PFSK-1 (cell line): ENCODE results near the gene SYNE4.

Source experiments
- FOXP2 ChIP-seq: optimal IDR thresholded peaks from 2 replicates; pipeline ENCODE3; 2011; ENCODE audit warnings: borderline replicate concordance, control low read depth, inconsistent platforms; ENCODE audit not compliant: insufficient read depth; ENCODE audit errors: extremely low read length, extremely low read depth
- POLR2AphosphoS5 ChIP-seq: IDR thresholded peaks from 2 replicates; pipeline ENCODE4 v1.6.1; 2012; ENCODE audit warnings: low read depth, mild to moderate bottlenecking, control low read depth, low read length, moderate library complexity
- SIN3A ChIP-seq: IDR thresholded peaks from 2 replicates; pipeline ENCODE4 v1.6.1; 2012; ENCODE audit warnings: mild to moderate bottlenecking, low read length, moderate library complexity, borderline replicate concordance; ENCODE audit not compliant: insufficient read depth
- TAF1 ChIP-seq: IDR thresholded peaks from 2 replicates; pipeline ENCODE4 v1.6.1; 2012; ENCODE audit warnings: low read length, control low read depth, borderline replicate concordance; ENCODE audit not compliant: insufficient read depth
- TF ChIP-seq, protein P1 (sequence below), 2 experiments: IDR thresholded peaks; 2 replicates each; pipeline versions ENCODE4 v1.6.1 to v1.8.0; 2011 to 2012; ENCODE audit warnings: low read depth in 2 of 2, low read length in 2 of 2, control low read depth in 1 of 2, inconsistent platforms in 1 of 2, mild to moderate bottlenecking in 1 of 2, moderate library complexity in 1 of 2; ENCODE audit not compliant: insufficient read depth in 1 of 2

SYNE4 gene

GRCh38 chr19:36009633-36010379 lies 1.2 kb upstream of the SYNE4 start:
- TF ChIP-seq, protein P1, sequence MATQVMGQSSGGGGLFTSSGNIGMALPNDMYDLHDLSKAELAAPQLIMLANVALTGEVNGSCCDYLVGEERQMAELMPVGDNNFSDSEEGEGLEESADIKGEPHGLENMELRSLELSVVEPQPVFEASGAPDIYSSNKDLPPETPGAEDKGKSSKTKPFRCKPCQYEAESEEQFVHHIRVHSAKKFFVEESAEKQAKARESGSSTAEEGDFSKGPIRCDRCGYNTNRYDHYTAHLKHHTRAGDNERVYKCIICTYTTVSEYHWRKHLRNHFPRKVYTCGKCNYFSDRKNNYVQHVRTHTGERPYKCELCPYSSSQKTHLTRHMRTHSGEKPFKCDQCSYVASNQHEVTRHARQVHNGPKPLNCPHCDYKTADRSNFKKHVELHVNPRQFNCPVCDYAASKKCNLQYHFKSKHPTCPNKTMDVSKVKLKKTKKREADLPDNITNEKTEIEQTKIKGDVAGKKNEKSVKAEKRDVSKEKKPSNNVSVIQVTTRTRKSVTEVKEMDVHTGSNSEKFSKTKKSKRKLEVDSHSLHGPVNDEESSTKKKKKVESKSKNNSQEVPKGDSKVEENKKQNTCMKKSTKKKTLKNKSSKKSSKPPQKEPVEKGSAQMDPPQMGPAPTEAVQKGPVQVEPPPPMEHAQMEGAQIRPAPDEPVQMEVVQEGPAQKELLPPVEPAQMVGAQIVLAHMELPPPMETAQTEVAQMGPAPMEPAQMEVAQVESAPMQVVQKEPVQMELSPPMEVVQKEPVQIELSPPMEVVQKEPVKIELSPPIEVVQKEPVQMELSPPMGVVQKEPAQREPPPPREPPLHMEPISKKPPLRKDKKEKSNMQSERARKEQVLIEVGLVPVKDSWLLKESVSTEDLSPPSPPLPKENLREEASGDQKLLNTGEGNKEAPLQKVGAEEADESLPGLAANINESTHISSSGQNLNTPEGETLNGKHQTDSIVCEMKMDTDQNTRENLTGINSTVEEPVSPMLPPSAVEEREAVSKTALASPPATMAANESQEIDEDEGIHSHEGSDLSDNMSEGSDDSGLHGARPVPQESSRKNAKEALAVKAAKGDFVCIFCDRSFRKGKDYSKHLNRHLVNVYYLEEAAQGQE (IDR thresholded peaks at IDR 0.05; ENCODE audit: insufficient read depth in 1 of 2, low read depth in 2 of 2, low read length in 2 of 2): no peak
- no peak for TF ChIP-seq TAF1
- TF ChIP-seq FOXP2: no peak
- TF ChIP-seq SIN3A: no peak
- no peak for TF ChIP-seq POLR2AphosphoS5

GRCh38 chr19:36009220-36009619 lies 607 bp upstream of the SYNE4 start:
- TF ChIP-seq, protein P1 (IDR thresholded peaks at IDR 0.05; ENCODE audit: insufficient read depth in 1 of 2, low read depth in 2 of 2, low read length in 2 of 2): no peak
- no peak for TF ChIP-seq POLR2AphosphoS5
- TF ChIP-seq SIN3A: no peak
- TF ChIP-seq TAF1: no peak
- no peak for TF ChIP-seq FOXP2

GRCh38 chr19:36006955-36007354 lies 1.7 kb downstream of the SYNE4 start:
- TF ChIP-seq, protein P1 (IDR thresholded peaks at IDR 0.05; ENCODE audit: insufficient read depth in 1 of 2, low read depth in 2 of 2, low read length in 2 of 2): no peak
- TF ChIP-seq POLR2AphosphoS5 (no peak), TAF1 (no peak), FOXP2 (no peak), SIN3A (no peak)

DNA sequence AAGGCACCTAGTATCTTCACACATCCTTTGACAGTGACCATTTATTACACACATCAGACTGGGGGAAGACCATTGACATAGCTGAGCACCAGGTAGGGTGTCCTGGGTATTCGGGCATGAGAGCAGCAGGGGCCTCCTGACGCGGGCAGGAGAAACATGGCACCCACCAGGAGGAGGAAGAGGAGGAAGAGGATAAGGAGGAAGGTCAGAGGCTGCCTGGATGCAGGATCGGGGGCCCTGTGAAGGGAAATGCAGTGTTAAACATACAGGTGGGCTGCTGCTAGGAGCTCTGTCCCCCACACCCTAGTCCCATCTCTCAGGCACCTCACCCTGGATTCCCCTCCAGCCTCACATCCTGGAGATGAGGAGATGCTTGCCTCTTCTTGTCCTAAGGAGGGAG lies 5.3 kb downstream of the SYNE4 start:
- TF ChIP-seq FOXP2: no peak
- TF ChIP-seq, protein P1 (IDR thresholded peaks at IDR 0.05; ENCODE audit: insufficient read depth in 1 of 2, low read depth in 2 of 2, low read length in 2 of 2): no peak
- no peak for TF ChIP-seq SIN3A
- TF ChIP-seq POLR2AphosphoS5: no peak
- no peak for TF ChIP-seq TAF1
